WTC11 (cell line): ENCODE results near the gene SORCS2. TPM values are rescaled to one million over a fixed set of nuclear protein-coding genes. Genes with fewer than 3 reads are reported as not detected.

Experiments
- ATAC-seq: fragments of 200-7000 bp; cut with Tn5 transposase; 2 replicates; pipeline ENCODE4 v1.10.0; 2021; ENCODE audit warnings: mild to moderate bottlenecking, moderate library complexity
- CTCF ChIA-PET: fragments of 300-600 bp; sonication (Branson Sonifier 250); formaldehyde crosslinking; loops from one replicate; lab custom pipeline; 2021; ENCODE audit warnings: antibody characterized with exemption; lab: Charles Lee
- POLR2A ChIA-PET: fragments of 350-600 bp; sonication (Branson Sonifier 250); formaldehyde crosslinking; loops from one replicate; lab custom pipeline; 2021; ENCODE audit warnings: antibody characterized with exemption; lab: Charles Lee
- DNase-seq: peaks from one replicate; pipeline ENCODE4 v3.0.0; 2021; ENCODE audit warnings: low spot score
- H3K27ac Mint-ChIP-seq: 2 replicates; pipeline ENCODE4 v1.8.0; 2021; ENCODE audit warnings: mixed read lengths
- H3K27me3 Mint-ChIP-seq: 2 replicates; pipeline ENCODE4 v1.8.0; 2021; ENCODE audit warnings: low read depth, mild to moderate bottlenecking, moderate library complexity, mixed read lengths
- H3K36me3 Mint-ChIP-seq: 2 replicates; pipeline ENCODE4 v1.8.0; 2021; ENCODE audit warnings: mixed read lengths
- H3K4me1 Mint-ChIP-seq: 2 replicates; pipeline ENCODE4 v1.8.0; 2022; ENCODE audit warnings: mixed read lengths
- H3K4me3 Mint-ChIP-seq: 2 replicates; pipeline ENCODE4 v1.8.0; 2021; ENCODE audit warnings: mild to moderate bottlenecking, moderate library complexity, mixed read lengths
- H3K9me3 Mint-ChIP-seq: 2 replicates; pipeline ENCODE4 v1.8.0; 2021; ENCODE audit warnings: mixed read lengths
- ATF2 ChIP-seq: sonication (generic); formaldehyde crosslinking; IDR thresholded peaks from 2 replicates; pipeline ENCODE4 v1.8.1; 2022; ENCODE audit warnings: low read depth, missing genetic modification reagents, borderline replicate concordance
- CBFB ChIP-seq: sonication (generic); formaldehyde crosslinking; IDR thresholded peaks from 2 replicates; pipeline ENCODE4 v1.8.1; 2022; ENCODE audit warnings: mild to moderate bottlenecking, low read depth, missing genetic modification reagents
- E2F4 ChIP-seq: sonication (generic); formaldehyde crosslinking; IDR thresholded peaks from 2 replicates; pipeline ENCODE4 v1.8.1; 2022; ENCODE audit warnings: low read depth, mild to moderate bottlenecking, moderate library complexity, missing genetic modification reagents, borderline replicate concordance
- FOXP4 ChIP-seq: sonication (generic); formaldehyde crosslinking; IDR thresholded peaks from 2 replicates; pipeline ENCODE4 v1.8.0; 2022; ENCODE audit warnings: mild to moderate bottlenecking, missing genetic modification reagents
- GRHL2 ChIP-seq: fragments of 250-450 bp; sonication (Bioruptor Pico); IDR thresholded peaks from 2 replicates; pipeline ENCODE4 v1.8.0; 2022; ENCODE audit warnings: mild to moderate bottlenecking, moderate library complexity; ENCODE audit not compliant: insufficient replicate concordance, severe bottlenecking
- IRF2 ChIP-seq: sonication (generic); formaldehyde crosslinking; IDR thresholded peaks from 2 replicates; pipeline ENCODE4 v1.8.0; 2022; ENCODE audit warnings: low read depth, missing genetic modification reagents, borderline replicate concordance
- JAZF1 ChIP-seq: fragments of 250-450 bp; sonication (Bioruptor Pico); IDR thresholded peaks from 2 replicates; pipeline ENCODE4 v1.9.0; 2021; ENCODE audit warnings: moderate library complexity, mild to moderate bottlenecking, inconsistent platforms
- JUN ChIP-seq: sonication (generic); formaldehyde crosslinking; IDR thresholded peaks from 2 replicates; pipeline ENCODE4 v1.8.0; 2023; ENCODE audit warnings: mild to moderate bottlenecking, missing genetic modification reagents
- NFATC4 ChIP-seq: fragments of 250-450 bp; sonication (Bioruptor Pico); IDR thresholded peaks from 2 replicates; pipeline ENCODE4 v1.9.0; 2021; ENCODE audit warnings: mild to moderate bottlenecking
- NR2C2 ChIP-seq: sonication (generic); formaldehyde crosslinking; IDR thresholded peaks from 2 replicates; pipeline ENCODE4 v1.8.0; 2022; ENCODE audit warnings: mild to moderate bottlenecking, missing genetic modification reagents
- PRDM15 ChIP-seq: sonication (generic); formaldehyde crosslinking; IDR thresholded peaks from 2 replicates; pipeline ENCODE4 v1.8.0; 2022; ENCODE audit warnings: missing genetic modification reagents
- PREB ChIP-seq: sonication (generic); formaldehyde crosslinking; IDR thresholded peaks from 2 replicates; pipeline ENCODE4 v1.8.1; 2022; ENCODE audit warnings: mild to moderate bottlenecking, missing genetic modification reagents, moderate library complexity, borderline replicate concordance
- PRRX2 ChIP-seq: fragments of 250-450 bp; sonication (Bioruptor Pico); IDR thresholded peaks from 2 replicates; pipeline ENCODE4 v1.8.0; 2021; ENCODE audit warnings: mild to moderate bottlenecking
- SOX15 ChIP-seq: fragments of 250-450 bp; sonication (Bioruptor Pico); IDR thresholded peaks from 2 replicates; pipeline ENCODE4 v1.9.0; 2021; ENCODE audit warnings: mild to moderate bottlenecking
- ZBTB21 ChIP-seq: sonication (generic); formaldehyde crosslinking; IDR thresholded peaks from 2 replicates; pipeline ENCODE4 v1.8.1; 2023; ENCODE audit warnings: mild to moderate bottlenecking, missing genetic modification reagents, borderline replicate concordance
- ZNF281 ChIP-seq: sonication (generic); formaldehyde crosslinking; IDR thresholded peaks from 2 replicates; pipeline ENCODE4 v1.8.0; 2023; ENCODE audit warnings: mild to moderate bottlenecking, missing genetic modification reagents
- ZNF396 ChIP-seq: fragments of 250-450 bp; sonication (Bioruptor Pico); IDR thresholded peaks from 2 replicates; pipeline ENCODE4 v1.8.0; 2021; ENCODE audit warnings: mild to moderate bottlenecking, moderate library complexity, borderline replicate concordance
- ZNF512 ChIP-seq: sonication (generic); formaldehyde crosslinking; IDR thresholded peaks from 2 replicates; pipeline ENCODE4 v1.8.1; 2022; ENCODE audit warnings: missing genetic modification reagents, borderline replicate concordance
- ZSCAN18 ChIP-seq: fragments of 250-450 bp; sonication (Bioruptor Pico); IDR thresholded peaks from 2 replicates; pipeline ENCODE4 v2.1.2; 2022; ENCODE audit warnings: mild to moderate bottlenecking, moderate library complexity
- total RNA-seq: library from RNA; stranded (reverse); gene quantifications from 3 replicates; pipeline ENCODE4 v1.2.3, GENCODE V29; 2021

SORCS2 gene
- total RNA-seq, 1 experiment from 2014 or later = 6.6 TPM

- H3K27me3 Mint-ChIP-seq = no peaks in the 10 kb centered on the region
- 0 out of 2 replicates have a peak, but pooled peaks cover 4% of the 10 kb centered on the region for H3K4me1 Mint-ChIP-seq
- ATAC-seq = no peak
- no peak overlapping the region for H3K4me3 Mint-ChIP-seq
- no peak for DNase-seq
- H3K27ac Mint-ChIP-seq = no peak overlapping the region
- POLR2A ChIA-PET = no interaction called here
- CTCF ChIA-PET = no interaction called here
- H3K36me3 Mint-ChIP-seq = no peaks in the 10 kb centered on the region
- H3K9me3 Mint-ChIP-seq = peaks cover 8% of the 10 kb centered on the region; the same call in 1 of the 2 replicates
- TF ChIP-seq FOXP4 (CRISPR knock-in tag) = no peak
- TF ChIP-seq ATF2 (CRISPR knock-in tag) = no peak
- no peak for TF ChIP-seq ZNF396 (CRISPR knock-in tag)
- no peak for TF ChIP-seq NFATC4
- TF ChIP-seq PRDM15 = no peak
- TF ChIP-seq PRRX2 (CRISPR knock-in tag) = no peak
- no peak for TF ChIP-seq GRHL2 (CRISPR knock-in tag)
- TF ChIP-seq ZNF281 = no peak
- no peak for TF ChIP-seq NR2C2 (CRISPR knock-in tag)
- TF ChIP-seq ZNF512 (CRISPR knock-in tag) = no peak
- no peak for TF ChIP-seq CBFB (CRISPR knock-in tag)
- no peak for TF ChIP-seq JAZF1 (CRISPR knock-in tag)
- TF ChIP-seq SOX15 (CRISPR knock-in tag) = no peak
- TF ChIP-seq ZBTB21 = no peak
- TF ChIP-seq JUN (CRISPR knock-in tag) = no peak
- TF ChIP-seq PREB = no peak
- no peak for TF ChIP-seq IRF2
- TF ChIP-seq E2F4 (CRISPR knock-in tag) = no peak
- TF ChIP-seq ZSCAN18 (CRISPR knock-in tag) = no peak
These were observed 59.7 kb downstream of the SORCS2 start for GRCh38 chr4:7252051-7252450.
